Karpas-422 (cell line): ENCODE data around the gene TMEM81. TPM values are rescaled to one million over a fixed set of nuclear protein-coding genes. Genes with fewer than 3 reads are reported as not detected.

Source experiments
- DNase-seq: peaks from one replicate; pipeline ENCODE4 v3.0.0-alpha.2; 2015
- H2AFZ ChIP-seq: fragments of 200-600 bp; sonication (generic); 2 replicates; pipeline ENCODE4 v1.6.1; 2014; ENCODE audit warnings: antibody characterized with exemption, low read length, mixed read lengths
- H3K27ac ChIP-seq: fragments of 200-600 bp; sonication (generic); 2 replicates; pipeline ENCODE4 v1.5.1; 2014; ENCODE audit warnings: mild to moderate bottlenecking, low read length, moderate library complexity
- H3K27me3 ChIP-seq: fragments of 200-600 bp; sonication (generic); 2 replicates; pipeline ENCODE4 v1.6.1; 2014; ENCODE audit warnings: low read length, mixed read lengths
- H3K36me3 ChIP-seq: fragments of 200-600 bp; sonication (generic); 2 replicates; pipeline ENCODE4 v1.6.1; 2014; ENCODE audit warnings: low read length, mixed read lengths; ENCODE audit not compliant: insufficient read depth
- H3K4me1 ChIP-seq: fragments of 200-600 bp; sonication (generic); 2 replicates; pipeline ENCODE4 v1.6.1; 2014; ENCODE audit warnings: mild to moderate bottlenecking, low read length, mixed read lengths
- H3K4me2 ChIP-seq: fragments of 200-600 bp; sonication (generic); 2 replicates; pipeline ENCODE4 v1.6.1; 2014; ENCODE audit warnings: low read length, low read depth, mild to moderate bottlenecking; ENCODE audit not compliant: poor library complexity, severe bottlenecking
- H3K4me3 ChIP-seq: fragments of 200-600 bp; sonication (generic); 2 replicates; pipeline ENCODE4 v1.5.1; 2014; ENCODE audit warnings: mild to moderate bottlenecking, antibody characterized with exemption, low read length, mixed read lengths
- H3K79me2 ChIP-seq: fragments of 200-600 bp; sonication (generic); 2 replicates; pipeline ENCODE4 v1.6.1; 2014; ENCODE audit warnings: mild to moderate bottlenecking, low read length, mixed read lengths
- H3K9ac ChIP-seq: fragments of 200-600 bp; sonication (generic); 2 replicates; pipeline ENCODE4 v1.6.0; 2014; ENCODE audit warnings: low read length
- H3K9me2 ChIP-seq: fragments of 200-600 bp; sonication (generic), shearing (Covaris generic); replicated peaks from 2 replicates; pipeline ENCODE4 v1.6.0; 2014; ENCODE audit warnings: mild to moderate bottlenecking, low read length, moderate library complexity; ENCODE audit not compliant: insufficient read depth
- H3K9me3 ChIP-seq: fragments of 300-700, 200-600 bp; sonication (generic); 2 replicates; pipeline ENCODE4 v1.6.1; 2014; ENCODE audit warnings: low read length, mixed read lengths
- H4K20me1 ChIP-seq: fragments of 200-600 bp; sonication (generic); 2 replicates; pipeline ENCODE4 v1.6.1; 2014; ENCODE audit warnings: mild to moderate bottlenecking, antibody characterized with exemption, low read length, low read depth; ENCODE audit not compliant: insufficient read depth
- total RNA-seq: library from RNA; depleted of rRNA; stranded (reverse); fragments of >200 nt; shearing (Covaris generic); gene quantifications from 2 replicates; pipeline ENCODE4 v1.2.3, GENCODE V29; 2014; ENCODE audit warnings: low replicate concordance

The TMEM81 gene
- total RNA-seq, 1 experiment from 2014 or later: 1.7 TPM

DNA sequence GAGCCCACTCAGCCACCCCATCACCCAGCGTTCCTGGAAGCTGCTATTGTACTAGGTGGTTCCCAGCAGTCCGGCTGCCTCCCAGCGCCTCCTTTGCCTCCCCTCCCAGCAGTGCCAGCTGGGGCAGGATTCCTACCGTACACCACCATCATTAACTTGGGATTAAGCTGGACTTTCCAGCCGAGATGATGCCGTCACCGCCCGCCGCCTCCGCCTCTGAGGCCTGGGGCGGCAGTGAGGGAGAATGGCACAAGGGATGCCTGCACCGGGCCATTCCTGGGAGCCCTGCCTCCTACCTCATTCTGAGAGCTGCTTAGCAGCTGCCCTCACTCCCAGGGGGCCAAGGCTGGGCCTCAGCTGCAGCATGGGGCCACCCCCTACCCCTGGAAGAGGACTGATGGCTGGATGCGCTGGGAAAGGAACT lies 28.1 kb downstream of the TMEM81 start:
- Histone ChIP-seq H3K4me2 (no peak overlapping the region), H3K27ac (no peak overlapping the region), H2AFZ (no peak overlapping the region)

DNA sequence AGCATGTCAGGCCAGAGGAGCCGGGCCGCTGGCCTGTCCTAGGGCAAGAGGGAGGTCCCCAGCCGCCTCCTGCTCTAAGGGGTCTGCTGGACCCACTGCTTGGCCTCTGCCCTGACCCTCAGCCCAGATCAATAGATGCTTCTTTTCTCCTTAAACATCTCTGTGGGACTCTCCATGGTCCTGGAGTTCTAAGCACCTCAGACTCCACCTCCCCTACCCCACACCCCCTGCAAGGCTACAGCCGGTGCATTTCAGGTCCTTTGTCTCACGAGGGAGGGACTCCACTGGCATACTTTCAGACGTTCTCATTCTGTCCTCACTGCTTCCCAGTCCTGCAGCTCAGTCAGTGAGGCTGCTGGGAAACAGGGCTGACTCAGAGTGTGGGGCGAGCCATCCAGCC lies 30.2 kb downstream of the TMEM81 start:
- no peaks in the 10 kb centered on the region for H3K9me3 ChIP-seq
- no peak overlapping the region for H3K4me3 ChIP-seq
- H3K27me3 ChIP-seq: no peaks in the 10 kb centered on the region; the same call in 1 of the 2 replicates
- H3K79me2 ChIP-seq: no peaks in the 10 kb centered on the region
- H3K36me3 ChIP-seq: no peaks in the 10 kb centered on the region
- H3K4me1 ChIP-seq: no peaks in the 10 kb centered on the region
- H3K4me2 ChIP-seq: no peak overlapping the region
- H4K20me1 ChIP-seq: no peaks in the 10 kb centered on the region
- no peak overlapping the region for H3K9ac ChIP-seq
- H2AFZ ChIP-seq: no peak overlapping the region
- no peak for DNase-seq
- no peaks in the 10 kb centered on the region for H3K9me2 ChIP-seq
- no peak overlapping the region for H3K27ac ChIP-seq

More for the DNA sequence above, 28.1 kb downstream of the TMEM81 start:
- no peaks in the 10 kb centered on the region for H4K20me1 ChIP-seq
- no peak for DNase-seq
- H3K9me3 ChIP-seq: no peaks in the 10 kb centered on the region
- H3K79me2 ChIP-seq: no peaks in the 10 kb centered on the region
- no peaks in the 10 kb centered on the region for H3K36me3 ChIP-seq
- H3K9me2 ChIP-seq: no peaks in the 10 kb centered on the region
- H3K4me3 ChIP-seq: no peak overlapping the region
- no peak overlapping the region for H3K9ac ChIP-seq
- no peaks in the 10 kb centered on the region for H3K27me3 ChIP-seq
- no peaks in the 10 kb centered on the region for H3K4me1 ChIP-seq

DNA sequence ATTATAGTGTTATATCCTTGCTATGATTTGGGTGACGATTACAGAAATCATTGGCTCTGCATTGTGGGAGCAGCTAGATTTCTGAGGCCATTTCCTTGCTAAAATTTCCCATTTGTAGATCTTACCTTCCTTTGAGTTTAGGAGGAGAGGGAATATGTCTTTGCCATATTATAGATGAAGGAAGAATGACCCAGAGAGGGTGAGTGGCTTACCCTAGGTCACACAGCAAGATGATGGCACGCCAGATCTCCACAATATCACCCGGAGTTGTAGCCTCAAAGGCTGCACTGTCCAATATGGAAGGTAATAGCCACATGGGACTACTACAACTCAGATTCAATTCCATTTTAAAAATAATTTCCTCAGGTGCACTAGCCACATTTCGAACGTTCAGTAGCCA lies 31.0 kb downstream of the TMEM81 start:
- H3K9me2 ChIP-seq: no peaks in the 10 kb centered on the region
- H3K4me2 ChIP-seq: no peak overlapping the region
- no peak overlapping the region for H2AFZ ChIP-seq
- no peak overlapping the region for H3K9ac ChIP-seq
- H3K4me3 ChIP-seq: no peak overlapping the region
- H3K4me1 ChIP-seq: no peaks in the 10 kb centered on the region
- H3K79me2 ChIP-seq: no peaks in the 10 kb centered on the region
- no peaks in the 10 kb centered on the region for H4K20me1 ChIP-seq
- H3K27me3 ChIP-seq: no peaks in the 10 kb centered on the region; the same call in 1 of the 2 replicates
- H3K27ac ChIP-seq: no peak overlapping the region
- no peaks in the 10 kb centered on the region for H3K36me3 ChIP-seq
- H3K9me3 ChIP-seq: no peaks in the 10 kb centered on the region
- no peak for DNase-seq

DNA sequence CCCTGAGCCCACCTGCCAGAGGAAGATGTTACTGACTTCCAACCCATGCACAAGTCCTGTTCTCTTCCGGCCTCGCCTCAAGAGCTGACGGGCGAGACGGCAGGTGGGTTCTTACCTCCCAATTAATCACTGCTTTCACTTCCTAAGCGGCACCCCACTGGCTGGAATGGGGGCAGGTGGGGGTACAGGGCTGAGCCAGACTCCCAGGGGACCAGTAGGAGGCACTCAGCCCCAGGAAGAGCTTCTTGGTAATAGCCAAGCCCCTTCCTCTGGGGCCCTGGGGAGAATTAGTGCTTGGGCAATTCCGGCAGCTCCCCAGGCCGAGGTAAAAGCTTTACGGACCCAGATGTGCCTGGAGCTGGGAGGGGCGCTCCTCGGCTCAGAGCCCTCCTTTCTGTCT lies 31.6 kb downstream of the TMEM81 start:
- Histone ChIP-seq H3K36me3 (no peaks in the 10 kb centered on the region), H2AFZ (no peak overlapping the region), H3K27me3 (no peaks in the 10 kb centered on the region; the same call in 1 of the 2 replicates), H3K79me2 (no peaks in the 10 kb centered on the region), H4K20me1 (no peaks in the 10 kb centered on the region), H3K9me2 (no peaks in the 10 kb centered on the region), H3K4me1 (no peaks in the 10 kb centered on the region), H3K9ac (no peak overlapping the region), H3K4me2 (no peak overlapping the region), H3K27ac (no peak overlapping the region), H3K9me3 (no peaks in the 10 kb centered on the region), H3K4me3 (no peak overlapping the region)
- DNase-seq: no peak

DNA sequence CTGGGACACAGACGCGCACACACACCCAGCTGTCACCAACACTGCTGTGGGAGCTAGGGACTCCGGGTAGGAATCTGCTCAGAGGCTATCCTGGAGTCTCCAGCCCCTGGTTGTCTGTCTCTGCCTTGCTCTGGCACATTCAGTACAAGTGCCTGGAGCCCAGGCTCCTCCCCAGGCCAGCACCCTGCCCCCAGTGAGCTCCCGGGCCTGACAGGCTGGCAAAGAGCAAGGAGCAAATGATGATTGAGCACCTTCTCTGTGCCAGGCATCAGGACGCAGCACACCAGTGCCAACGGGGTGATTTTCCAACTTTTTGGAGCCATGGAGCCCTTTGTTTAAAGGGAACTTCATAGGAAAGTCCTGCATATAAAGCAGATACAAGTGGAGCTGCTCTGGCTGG lies 34.8 kb downstream of the TMEM81 start:
- no peak overlapping the region for H2AFZ ChIP-seq
- no peak overlapping the region for H3K4me3 ChIP-seq
- no peaks in the 10 kb centered on the region; the same call in 1 of the 2 replicates for H3K27me3 ChIP-seq
- DNase-seq: no peak
- H3K36me3 ChIP-seq: no peaks in the 10 kb centered on the region
- H3K9me2 ChIP-seq: no peaks in the 10 kb centered on the region
- no peaks in the 10 kb centered on the region for H4K20me1 ChIP-seq
- no peaks in the 10 kb centered on the region for H3K9me3 ChIP-seq
- H3K4me1 ChIP-seq: no peaks in the 10 kb centered on the region
- no peak overlapping the region for H3K9ac ChIP-seq
- no peak overlapping the region for H3K4me2 ChIP-seq
- no peak overlapping the region for H3K27ac ChIP-seq
- H3K79me2 ChIP-seq: no peaks in the 10 kb centered on the region

DNA sequence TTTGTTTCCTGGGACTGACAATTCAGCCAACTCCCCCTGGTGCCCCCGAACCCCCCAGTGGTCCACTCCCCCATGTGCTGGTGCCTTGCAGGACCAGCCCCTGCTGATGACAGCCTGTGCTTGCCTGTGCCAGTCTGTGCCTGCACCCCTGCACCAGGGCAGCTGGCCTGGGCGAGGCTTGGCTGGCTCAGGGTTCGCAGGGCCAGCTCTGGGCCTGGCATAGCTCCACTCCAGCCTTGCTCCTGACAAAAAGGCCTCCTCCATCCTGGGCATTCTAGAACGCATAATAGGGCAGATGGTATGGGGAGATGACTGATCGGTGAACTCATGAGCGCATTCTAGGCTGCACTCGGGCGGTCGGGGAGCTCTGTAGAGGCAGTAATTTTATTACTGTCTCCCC lies 35.9 kb downstream of the TMEM81 start:
- no peak overlapping the region for H3K9ac ChIP-seq
- DNase-seq: no peak
- H3K4me1 ChIP-seq: no peaks in the 10 kb centered on the region
- H3K27ac ChIP-seq: no peak overlapping the region
- H4K20me1 ChIP-seq: no peaks in the 10 kb centered on the region
- no peaks in the 10 kb centered on the region for H3K9me3 ChIP-seq
- H3K27me3 ChIP-seq: no peaks in the 10 kb centered on the region; the same call in 1 of the 2 replicates
- no peak overlapping the region for H2AFZ ChIP-seq
- H3K36me3 ChIP-seq: no peaks in the 10 kb centered on the region
- no peak overlapping the region for H3K4me2 ChIP-seq
- no peaks in the 10 kb centered on the region for H3K79me2 ChIP-seq
- no peak overlapping the region for H3K4me3 ChIP-seq
- no peaks in the 10 kb centered on the region for H3K9me2 ChIP-seq

DNA sequence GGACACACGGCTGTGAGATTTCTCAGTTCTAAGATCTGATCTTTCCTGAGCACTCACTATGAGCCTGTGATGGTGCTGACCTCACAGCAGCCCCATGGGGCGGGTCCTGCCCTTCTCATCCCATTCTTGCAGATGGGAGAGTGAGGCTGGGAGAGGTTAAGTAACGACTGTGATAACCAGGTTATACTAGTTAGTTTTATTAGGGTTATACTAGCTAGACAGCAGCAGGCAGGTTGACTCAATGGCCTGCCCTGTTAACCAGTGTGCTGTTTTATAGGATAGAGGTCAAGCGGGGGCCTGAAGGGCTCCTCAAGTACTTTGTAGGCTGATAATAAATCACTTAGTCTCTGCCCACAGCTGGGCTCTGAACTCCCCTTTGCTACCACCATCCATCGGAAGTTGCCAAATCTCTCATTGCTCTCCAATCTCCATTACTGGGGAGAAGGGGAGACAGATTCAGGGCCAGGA lies 36.5 kb downstream of the TMEM81 start:
- Histone ChIP-seq H2AFZ (no peak overlapping the region), H3K4me3 (no peak overlapping the region)

DNA sequence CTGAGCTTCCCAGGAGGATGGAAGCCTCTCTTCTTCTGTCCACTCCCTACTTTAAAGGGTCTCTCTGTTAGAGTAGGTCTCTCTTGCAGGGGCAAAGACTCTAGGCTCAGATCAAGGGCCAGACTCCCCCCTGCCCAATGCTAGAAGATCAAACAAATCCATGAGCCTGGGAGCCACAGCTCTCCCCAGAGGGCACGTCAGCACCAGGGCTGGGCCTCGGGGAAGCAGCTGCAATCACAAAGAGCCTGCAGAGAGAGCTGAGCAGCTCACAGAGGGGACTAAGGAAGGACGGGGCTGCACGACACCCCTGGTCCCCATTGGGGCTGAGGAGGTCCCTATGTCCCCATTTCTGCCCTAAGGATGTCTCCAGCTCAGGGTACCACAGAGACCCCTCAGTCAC lies 37.4 kb downstream of the TMEM81 start:
- Histone ChIP-seq H2AFZ (no peak overlapping the region), H3K4me2 (no peak overlapping the region), H3K27ac (no peak overlapping the region), H3K4me3 (no peak overlapping the region), H3K79me2 (no peaks in the 10 kb centered on the region), H3K9ac (no peak overlapping the region), H4K20me1 (no peaks in the 10 kb centered on the region; the same call in 1 of the 2 replicates), H3K9me2 (no peaks in the 10 kb centered on the region), H3K36me3 (no peaks in the 10 kb centered on the region), H3K4me1 (no peaks in the 10 kb centered on the region), H3K9me3 (no peaks in the 10 kb centered on the region), H3K27me3 (no peaks in the 10 kb centered on the region; the same call in 1 of the 2 replicates)
- no peak for DNase-seq

More for the DNA sequence above, 36.5 kb downstream of the TMEM81 start:
- Histone ChIP-seq H3K9me2 (no peaks in the 10 kb centered on the region), H3K27ac (no peak overlapping the region), H3K9ac (no peak overlapping the region), H3K4me1 (no peaks in the 10 kb centered on the region), H3K27me3 (no peaks in the 10 kb centered on the region; the same call in 1 of the 2 replicates), H3K4me2 (no peak overlapping the region), H3K9me3 (no peaks in the 10 kb centered on the region), H3K79me2 (no peaks in the 10 kb centered on the region), H3K36me3 (no peaks in the 10 kb centered on the region), H4K20me1 (no peaks in the 10 kb centered on the region)
- DNase-seq: no peak
